ENCODE results near the gene AMN1. TPM values are rescaled to one million over a fixed set of nuclear protein-coding genes. Genes with fewer than 3 reads are reported as not detected.
"Not testable (repeated sequence)": the region's sequence is repeated elsewhere in the genome, so short reads cannot be mapped to it uniquely, and the experiment has no call there.

AMN1 gene
- polyA plus RNA-seq, 1 donor from 2014 or later: 18.6 TPM

DNA sequence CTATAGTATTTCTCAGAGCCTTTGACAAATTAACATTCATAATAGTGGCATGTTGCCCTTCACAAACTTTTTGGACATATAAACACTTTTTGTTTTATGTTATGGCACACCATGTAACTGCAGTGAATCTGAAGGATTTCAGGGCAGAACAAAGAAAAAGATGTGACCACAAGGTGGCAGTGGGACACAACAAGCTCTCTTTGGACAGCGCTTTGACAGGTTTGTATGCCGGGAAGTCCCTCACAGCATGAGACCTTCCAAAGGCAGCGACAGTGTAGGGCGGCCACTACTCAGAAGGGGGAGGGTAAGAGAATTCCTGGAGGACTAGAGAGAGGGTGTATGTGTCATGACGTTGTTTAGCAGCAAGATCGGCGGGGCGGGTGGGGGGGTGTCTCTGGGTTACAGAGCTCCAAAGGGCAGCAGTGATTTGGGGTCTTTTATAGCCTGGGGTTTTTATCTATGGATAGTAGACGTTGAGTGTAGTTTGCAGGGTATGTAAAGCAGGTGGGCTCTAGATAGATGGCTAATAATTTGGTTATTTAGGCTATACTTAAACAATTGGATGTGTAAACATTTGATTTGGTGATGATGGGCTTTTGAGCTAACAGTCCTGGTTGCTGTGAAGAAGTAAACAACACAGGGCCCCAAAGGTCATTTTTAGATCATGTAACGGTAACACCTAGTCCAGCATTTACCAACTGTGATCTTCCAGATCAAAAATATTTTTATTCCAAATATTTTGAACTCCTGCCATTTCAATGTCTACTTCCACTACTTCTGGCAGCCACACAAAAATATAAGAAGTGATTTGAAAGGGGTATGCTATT lies 46.5 kb downstream of the AMN1 start:
- H3K4me3 Mint-ChIP-seq: peak overlapping the region in 2 of 4 donors; percentile 56 to 80

DNA sequence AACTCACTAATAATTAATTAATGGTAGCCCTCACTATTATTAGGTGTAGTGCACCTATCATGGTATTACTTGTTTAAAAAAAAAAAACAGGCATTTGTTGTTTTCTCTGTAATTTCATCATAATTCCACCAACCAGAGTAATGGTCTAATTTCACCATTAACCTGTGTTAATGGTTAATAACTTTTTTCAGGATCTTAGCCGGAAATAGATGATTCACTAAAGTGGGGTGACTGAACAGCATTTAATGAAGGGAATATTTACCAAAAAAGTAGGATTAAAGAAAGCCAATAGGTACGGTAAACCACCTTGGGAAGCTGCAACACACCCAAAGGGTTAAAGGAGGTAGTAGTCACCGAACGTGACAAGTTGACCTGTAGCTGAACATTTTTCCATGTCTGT lies 56.3 kb downstream of the AMN1 start:
- Mint-ChIP-seq H3K4me1 (no peaks in the 10 kb centered on the region), H3K4me3 (no peak overlapping the region), H3K27me3 (no peaks in the 10 kb centered on the region), H3K27ac (no peak overlapping the region), H3K36me3 (peaks cover 10% of the 10 kb centered on the region), H3K9me3 (peaks cover 0 to 4% (median 4%) of the 10 kb centered on the region in 3 donors)

More for the DNA sequence above, 46.5 kb downstream of the AMN1 start:
- Mint-ChIP-seq H3K4me1 (peaks cover 15 to 20% (median 18%) of the 10 kb centered on the region in 3 donors), H3K9me3 (peaks cover 2 to 7% (median 4%) of the 10 kb centered on the region in 3 donors), H3K27me3 (no peaks in the 10 kb centered on the region), H3K36me3 (peaks cover 23% of the 10 kb centered on the region), H3K27ac (peak overlapping the region; percentile 2 to 91 (median 7))

GRCh38 chr12:31669582-31669981 lies 59.2 kb downstream of the AMN1 start:
- peaks cover 2 to 15% (median 4%) of the 10 kb centered on the region in 3 donors for H3K9me3 Mint-ChIP-seq
- not testable (repeated sequence) for H3K4me1 Mint-ChIP-seq, H3K27me3 Mint-ChIP-seq, H3K4me3 Mint-ChIP-seq, H3K27ac Mint-ChIP-seq, H3K36me3 Mint-ChIP-seq

DNA sequence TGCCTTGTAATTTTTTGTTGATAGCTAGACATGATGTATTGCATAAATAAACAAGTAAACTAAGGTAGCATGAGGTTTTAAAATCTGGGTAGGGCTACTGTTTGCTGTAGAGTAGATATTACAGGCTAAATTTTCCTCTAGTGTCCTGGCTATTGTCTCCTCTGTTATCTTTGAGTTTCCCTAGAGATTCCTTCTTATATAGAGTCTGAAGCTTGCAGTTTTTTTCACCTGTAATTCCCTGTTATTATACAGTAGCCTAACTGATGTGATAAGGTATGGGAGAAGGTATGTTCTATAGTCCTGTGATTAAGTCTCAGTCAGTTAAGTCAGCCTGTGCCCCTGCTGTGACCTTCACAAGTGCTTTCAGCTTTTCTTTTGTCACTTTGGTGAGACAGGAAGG lies 59.8 kb downstream of the AMN1 start:
- H3K36me3 Mint-ChIP-seq: peaks cover 6% of the 10 kb centered on the region
- peaks cover under 1 to 1% (median under 1%) of the 10 kb centered on the region in 3 donors for H3K4me1 Mint-ChIP-seq
- H3K27ac Mint-ChIP-seq: no peak overlapping the region
- H3K9me3 Mint-ChIP-seq: peaks cover 2 to 15% (median 4%) of the 10 kb centered on the region in 3 donors
- no peak overlapping the region for H3K4me3 Mint-ChIP-seq
- H3K27me3 Mint-ChIP-seq: no peaks in the 10 kb centered on the region

- H3K4me3 Mint-ChIP-seq: peak overlapping the region in 1 of 4 donors; percentile 25
- peaks cover 19 to 29% (median 22%) of the 10 kb centered on the region in 3 donors for H3K4me1 Mint-ChIP-seq
- H3K27ac Mint-ChIP-seq: peak overlapping the region in 2 of 3 donors; percentile 10 to 13
- H3K27me3 Mint-ChIP-seq: no peaks in the 10 kb centered on the region
- H3K9me3 Mint-ChIP-seq: peaks cover 0 to 18% (median 2%) of the 10 kb centered on the region in 3 donors
- peaks cover 4% of the 10 kb centered on the region for H3K36me3 Mint-ChIP-seq
Measured at GRCh38 chr12:31664038-31664437, 64.8 kb downstream of the AMN1 start.

DNA sequence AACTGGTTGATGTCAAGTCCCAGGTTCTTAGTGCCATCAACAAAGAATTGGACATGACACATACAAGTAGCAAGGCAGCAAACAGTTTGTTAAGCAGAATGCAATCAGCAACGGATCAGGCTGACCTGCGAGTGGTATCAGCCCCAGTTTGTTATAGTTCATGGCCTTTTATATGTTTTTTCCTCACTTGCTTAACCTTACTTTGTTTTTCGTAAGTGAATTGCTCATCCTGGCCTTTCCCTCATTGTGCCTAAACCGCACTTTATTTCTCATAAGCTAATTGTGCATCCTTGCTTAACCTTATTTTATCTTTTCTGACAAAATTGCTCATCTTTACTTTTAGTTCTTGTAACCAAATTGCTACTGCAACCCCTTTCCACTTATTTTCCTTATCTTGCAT lies 65.2 kb downstream of the AMN1 start:
- Mint-ChIP-seq H3K27me3 (no peaks in the 10 kb centered on the region), H3K4me1 (peaks cover 19 to 29% (median 22%) of the 10 kb centered on the region in 3 donors), H3K4me3 (peak overlapping the region in 1 of 4 donors; percentile 25), H3K27ac (peak overlapping the region in 1 of 3 donors; percentile 10), H3K36me3 (peaks cover 4% of the 10 kb centered on the region), H3K9me3 (peaks cover 0 to 14% (median 2%) of the 10 kb centered on the region in 3 donors)

DNA sequence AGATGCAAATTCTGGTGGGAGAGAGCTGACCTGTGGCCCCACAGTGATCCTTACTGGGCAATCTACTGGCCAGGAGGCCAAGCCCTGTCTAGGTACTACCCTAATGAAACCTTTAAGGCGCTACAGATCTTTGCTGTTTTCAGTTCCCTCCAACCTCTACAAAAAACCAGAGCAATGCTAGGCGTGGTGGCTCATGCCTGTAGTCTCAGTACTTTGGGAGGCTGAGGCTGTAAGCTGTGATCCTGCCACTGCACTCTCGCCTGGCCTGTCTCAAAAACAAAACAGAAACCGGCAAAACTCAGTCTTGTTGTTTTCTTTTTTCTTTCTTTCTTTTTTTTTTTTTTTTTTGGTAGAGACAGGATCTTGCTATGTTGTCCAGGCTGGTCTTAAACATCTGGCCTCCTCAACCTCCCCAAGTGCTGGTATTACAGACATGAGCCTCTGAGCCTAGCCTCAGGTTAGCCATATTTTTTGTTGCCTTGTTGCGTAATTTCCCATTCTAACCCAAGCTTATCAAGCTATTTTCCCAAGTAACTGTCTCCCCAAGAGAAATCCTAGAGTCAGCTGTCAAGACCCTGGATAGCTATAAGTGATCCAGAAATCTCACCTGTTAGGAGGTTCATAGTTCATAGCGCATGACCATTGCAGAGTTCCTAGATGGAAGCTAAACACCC lies 66.5 kb downstream of the AMN1 start:
- Mint-ChIP-seq H3K27me3 (no peaks in the 10 kb centered on the region), H3K36me3 (peaks cover 4% of the 10 kb centered on the region), H3K4me1 (peaks cover 19 to 33% (median 25%) of the 10 kb centered on the region in 3 donors), H3K9me3 (peaks cover 0 to 14% (median 2%) of the 10 kb centered on the region in 3 donors), H3K4me3 (peak overlapping the region in 3 of 4 donors; percentile 85 to 91 (median 90)), H3K27ac (peak overlapping the region; percentile 48 to 97 (median 88))

- peak within 1 kb of the TSS; percentile 88 to 99 (median 96) for H3K27ac Mint-ChIP-seq
- H3K4me1 Mint-ChIP-seq: peaks cover 18 to 33% (median 25%) of the 10 kb centered on the region in 3 donors
- peaks cover 0 to 3% (median 0%) of the 10 kb centered on the region in 3 donors for H3K9me3 Mint-ChIP-seq
- no peaks in the 10 kb centered on the region for H3K27me3 Mint-ChIP-seq
- peaks cover 2% of the 10 kb centered on the region for H3K36me3 Mint-ChIP-seq
- H3K4me3 Mint-ChIP-seq: peak within 1 kb of the TSS; percentile 88 to 100 (median 98)
Measured at GRCh38 chr12:31659087-31659942, 69.5 kb downstream of the AMN1 start, which contains the start of gene ETFBKMT. TSS of gene ETFBKMT (plus strand) at chr12:31659688. CDS start at chr12:31661954, 2,266 bp downstream.

- Mint-ChIP-seq H3K36me3 (peaks cover 2% of the 10 kb centered on the region), H3K4me1 (peaks cover 18 to 28% (median 20%) of the 10 kb centered on the region in 3 donors), H3K4me3 (peak overlapping the region; percentile 88 to 100 (median 98)), H3K27ac (peak overlapping the region; percentile 88 to 99 (median 96)), H3K27me3 (no peaks in the 10 kb centered on the region), H3K9me3 (no peaks in the 10 kb centered on the region)
Measured at GRCh38 chr12:31658471-31659086, 70.2 kb downstream of the AMN1 start.

GRCh38 chr12:31655792-31656191 lies 73.0 kb downstream of the AMN1 start:
- no peaks in the 10 kb centered on the region for H3K27me3 Mint-ChIP-seq
- peak overlapping the region in 1 of 3 donors; percentile 19 for H3K27ac Mint-ChIP-seq
- H3K9me3 Mint-ChIP-seq: no peaks in the 10 kb centered on the region

GRCh38 chr12:31655208-31655607 lies 73.6 kb downstream of the AMN1 start:
- Mint-ChIP-seq H3K9me3 (no peaks in the 10 kb centered on the region), H3K27ac (no peak overlapping the region), H3K36me3 (no peaks in the 10 kb centered on the region), H3K4me3 (no peak overlapping the region), H3K27me3 (no peaks in the 10 kb centered on the region), H3K4me1 (peaks cover 11 to 14% (median 12%) of the 10 kb centered on the region in 3 donors)

More at GRCh38 chr12:31655792-31656191, 73.0 kb downstream of the AMN1 start:
- peaks cover 13 to 18% (median 17%) of the 10 kb centered on the region in 3 donors for H3K4me1 Mint-ChIP-seq
- H3K4me3 Mint-ChIP-seq: peak overlapping the region in 1 of 4 donors; percentile 22
- H3K36me3 Mint-ChIP-seq: no peaks in the 10 kb centered on the region

DNA sequence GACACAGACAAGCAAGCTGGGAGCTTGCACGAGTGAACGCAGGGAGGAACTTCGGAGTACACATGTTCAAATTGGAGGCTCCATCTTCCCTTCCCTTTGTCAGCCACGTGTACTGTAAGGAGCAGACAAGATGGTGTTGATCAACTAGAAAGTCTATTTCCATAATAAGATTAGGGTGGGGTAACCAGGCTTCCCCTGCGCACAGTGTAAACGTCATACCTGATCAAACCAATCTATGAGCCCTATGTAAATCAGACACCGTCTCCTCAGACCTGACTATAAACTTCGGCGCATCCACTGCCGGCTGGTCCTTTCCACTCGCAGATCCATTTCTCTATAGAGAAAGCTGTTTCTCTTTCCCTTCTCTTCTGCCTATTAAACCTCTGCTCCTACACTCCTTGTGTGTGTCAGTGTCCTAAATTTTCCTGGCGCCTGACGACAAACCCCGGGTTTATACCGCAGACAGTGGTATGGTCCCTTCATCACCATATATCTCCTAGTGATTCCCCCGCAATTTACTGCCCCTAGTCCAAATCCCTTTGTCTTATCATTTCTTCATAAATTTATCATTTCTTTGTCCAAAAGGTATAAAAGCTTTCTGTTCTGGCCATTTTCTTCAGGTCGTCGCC lies 76.8 kb downstream of the AMN1 start:
- no peaks in the 10 kb centered on the region for H3K27me3 Mint-ChIP-seq
- H3K36me3 Mint-ChIP-seq: no peaks in the 10 kb centered on the region
- peaks cover 6 to 11% (median 9%) of the 10 kb centered on the region in 3 donors for H3K4me1 Mint-ChIP-seq
- no peaks in the 10 kb centered on the region for H3K9me3 Mint-ChIP-seq
- H3K4me3 Mint-ChIP-seq: peak overlapping the region in 1 of 4 donors; percentile 7
- H3K27ac Mint-ChIP-seq: peak overlapping the region in 1 of 3 donors; percentile 0

DNA sequence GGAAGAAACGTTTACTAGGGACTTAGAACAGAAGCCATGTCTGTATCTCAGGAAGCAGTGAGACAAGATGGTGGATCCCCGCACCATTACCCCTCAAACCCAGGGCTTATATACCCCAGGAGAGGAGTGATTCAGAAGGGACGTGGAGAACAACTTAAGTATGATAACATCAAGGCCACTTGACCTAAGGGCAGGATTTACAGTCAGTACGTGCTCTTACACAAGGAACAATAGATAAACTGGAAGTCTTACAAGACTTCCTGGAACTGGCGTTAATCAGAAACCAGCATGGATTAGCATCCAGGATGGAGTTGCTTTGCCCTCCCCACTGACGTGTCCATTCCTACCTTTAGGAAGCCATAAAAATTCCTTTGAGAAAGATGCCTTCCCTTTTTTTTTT lies 77.9 kb downstream of the AMN1 start:
- Mint-ChIP-seq H3K36me3 (no peaks in the 10 kb centered on the region), H3K27ac (no peak overlapping the region), H3K27me3 (no peaks in the 10 kb centered on the region), H3K4me3 (no peak overlapping the region), H3K9me3 (no peaks in the 10 kb centered on the region), H3K4me1 (peaks cover 8 to 17% (median 16%) of the 10 kb centered on the region in 3 donors)
